Left lobe of liver (tissue), 2 donors: ENCODE results near the gene OPCML. TPM values are rescaled to one million over a fixed set of nuclear protein-coding genes. Genes with fewer than 3 reads are reported as not detected.

Source experiments
- ATAC-seq: fragments of 200-7000 bp; cut with Tn5 transposase; one replicate; pipeline ENCODE4 v1.9.1; 2020; ENCODE audit warnings: mild to moderate bottlenecking, moderate library complexity
- DNase-seq: peaks from one replicate; pipeline ENCODE4 v3.0.0-alpha.2; 2020; ENCODE audit warnings: low spot score
- total RNA-seq: library from RNA; stranded (reverse); gene quantifications from one replicate; pipeline ENCODE4 v1.2.1, GENCODE V29; 2021
- donor health status: DM: no; HTN: no; CAD: no; lungs with moderate emphysema.
- donor health status: DM: no; HTN: yes; CAD: no.

Gene OPCML
- total RNA-seq, 1 donor from 2014 or later: 0.05 TPM

DNA sequence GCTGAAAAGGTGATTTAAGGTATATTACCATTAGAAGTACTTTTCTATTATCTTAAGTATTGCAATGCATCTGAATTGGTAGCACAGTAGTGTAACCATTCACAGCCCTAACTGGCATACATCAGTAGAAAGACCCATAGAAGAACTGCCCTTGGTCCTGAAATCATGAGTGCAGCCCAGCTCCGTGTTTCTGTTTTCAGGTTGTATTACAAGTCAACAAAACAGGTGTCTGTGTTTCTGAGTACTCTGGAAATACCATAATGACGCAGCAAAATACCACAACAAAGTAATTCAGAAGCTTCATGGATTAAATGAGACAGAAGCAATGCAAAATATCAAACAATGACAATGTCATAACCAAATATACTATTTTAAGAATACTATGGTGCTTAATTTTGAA, 226.3 kb downstream of the OPCML start:
- DNase-seq (no peak), ATAC-seq (no peak)

DNA sequence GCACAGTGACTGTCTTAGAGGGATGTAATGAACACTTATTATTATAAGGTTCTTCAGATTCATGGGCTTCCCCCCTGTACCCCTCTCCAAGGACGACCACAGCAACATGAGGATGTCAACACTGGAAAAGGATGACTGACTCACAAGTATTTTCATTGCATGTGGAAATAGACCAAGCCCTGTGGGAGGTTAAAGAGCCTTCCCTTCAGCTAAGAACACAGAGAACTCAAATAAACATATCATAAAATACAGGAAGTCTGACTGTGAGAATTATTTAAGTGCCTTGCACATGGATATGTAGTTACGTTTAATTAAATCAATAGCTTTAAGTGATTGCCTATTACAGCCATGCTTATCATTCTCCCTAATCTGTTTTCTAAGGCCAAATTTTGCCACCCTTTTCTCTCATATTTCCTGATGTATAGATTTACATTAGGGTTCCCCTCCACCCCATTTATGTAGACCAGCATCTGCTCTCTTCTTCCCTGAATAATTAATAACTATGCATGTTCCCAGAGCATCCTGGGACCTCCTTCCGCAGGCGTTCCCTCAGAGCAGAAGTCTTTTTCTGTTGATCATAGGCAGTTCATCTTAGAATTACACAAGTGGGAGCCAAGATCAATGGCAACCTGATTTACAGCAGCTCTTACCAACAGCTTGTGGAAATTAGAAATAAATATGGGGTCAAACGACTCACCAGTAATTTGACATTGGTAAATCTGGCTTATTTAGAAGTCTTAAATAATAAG, 226.9 kb downstream of the OPCML start:
- no peak for DNase-seq
- no peak for ATAC-seq

DNA sequence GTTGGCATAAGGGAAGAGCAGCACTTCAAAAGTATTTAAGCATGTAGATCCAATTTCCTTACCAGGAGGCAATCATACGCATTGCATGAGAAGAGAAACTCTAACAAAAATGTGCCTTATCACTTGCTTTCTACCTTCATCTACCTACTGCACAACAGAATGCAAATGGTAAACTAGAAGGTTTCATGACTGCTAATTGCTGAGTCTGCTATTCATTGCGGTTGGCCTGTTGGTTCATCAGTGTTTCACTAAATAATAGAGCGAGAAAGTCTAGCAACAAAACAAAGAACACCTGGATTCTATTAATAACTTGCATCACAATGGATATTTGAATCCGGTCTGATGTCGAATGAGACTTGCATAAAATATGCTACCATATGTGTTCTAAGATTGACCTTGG, 229.0 kb downstream of the OPCML start:
- ATAC-seq: no peak
- DNase-seq: no peak

DNA sequence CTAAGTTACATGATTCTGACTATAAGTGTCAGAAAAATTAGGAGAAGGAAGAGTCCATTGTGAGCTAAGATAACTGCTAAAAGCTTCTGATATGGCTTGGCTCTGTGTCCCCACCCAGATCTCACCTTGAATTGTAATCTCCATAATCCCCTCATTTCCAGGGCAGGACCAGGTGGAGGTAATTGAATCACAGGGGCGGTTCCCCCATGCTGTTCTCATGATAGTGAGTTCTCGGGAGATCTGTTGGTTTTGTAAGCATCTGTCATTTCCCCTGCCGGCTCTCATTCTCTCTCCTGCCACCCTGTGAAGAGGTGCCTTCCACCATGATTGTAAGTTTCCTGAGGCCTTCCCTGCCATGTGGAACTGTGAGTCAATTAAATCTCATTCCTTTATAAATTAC, 230.2 kb downstream of the OPCML start:
- no peak for ATAC-seq
- no peak for DNase-seq

DNA sequence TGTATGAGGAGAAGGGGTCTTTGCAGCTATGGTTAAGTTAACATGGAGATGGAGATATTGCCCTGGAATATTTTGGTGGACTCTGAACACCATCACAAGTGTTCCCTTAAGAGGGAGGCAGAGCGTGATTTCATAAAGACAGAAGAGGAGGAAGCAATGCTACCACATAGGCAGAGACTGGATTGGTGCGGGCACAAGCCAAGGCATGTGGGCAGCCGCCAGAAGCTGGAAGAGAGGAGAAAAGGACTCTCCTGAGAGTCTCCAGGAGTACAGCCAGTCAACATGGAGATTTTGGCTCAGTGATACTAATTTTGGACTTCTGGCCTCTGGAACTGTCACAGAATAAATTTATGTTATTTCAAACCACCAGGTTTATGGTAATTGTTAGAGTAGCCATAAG, 231.6 kb downstream of the OPCML start:
- no peak for ATAC-seq

DNA sequence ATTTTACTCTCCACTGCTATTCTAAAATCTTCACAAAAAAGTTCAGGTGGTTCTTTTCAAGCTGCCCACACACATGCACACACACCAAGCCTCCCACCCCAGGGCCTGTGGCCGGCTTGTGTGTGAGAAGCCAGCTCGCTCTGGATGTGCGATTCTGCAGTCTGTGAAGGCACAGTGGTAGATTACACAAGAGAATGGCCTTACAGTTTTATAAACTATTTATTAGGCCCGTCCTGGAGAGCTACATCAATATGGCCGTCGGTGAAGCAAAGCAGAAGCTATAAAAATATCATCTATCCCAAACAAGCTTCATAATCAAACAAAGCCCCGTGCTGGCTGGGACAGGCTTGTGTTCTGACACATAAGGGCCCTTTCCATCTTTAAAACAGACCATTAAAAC, 240.5 kb downstream of the OPCML start:
- DNase-seq: no peak
- ATAC-seq: no peak

More for the DNA sequence above, 231.6 kb downstream of the OPCML start:
- DNase-seq: no peak

DNA sequence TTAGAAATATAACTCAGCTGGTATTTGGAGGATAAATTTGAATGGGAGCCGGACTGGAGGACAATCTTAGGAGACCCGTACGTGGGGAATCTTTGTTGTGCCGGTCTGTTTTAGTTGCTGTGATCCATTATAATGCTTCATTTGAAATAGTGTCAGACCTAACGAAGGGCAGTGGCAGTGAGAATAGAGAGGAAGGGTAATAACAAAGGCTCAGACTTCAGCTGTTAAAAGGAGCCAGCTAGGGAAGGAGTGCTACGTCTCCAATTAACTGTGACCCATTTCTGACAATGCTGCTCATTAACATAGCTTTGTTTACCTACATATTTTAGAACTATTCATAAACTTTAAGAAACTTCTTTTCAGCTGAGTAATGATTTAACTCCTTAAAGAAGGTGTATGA, 246.9 kb downstream of the OPCML start:
- DNase-seq (no peak), ATAC-seq (no peak)

DNA sequence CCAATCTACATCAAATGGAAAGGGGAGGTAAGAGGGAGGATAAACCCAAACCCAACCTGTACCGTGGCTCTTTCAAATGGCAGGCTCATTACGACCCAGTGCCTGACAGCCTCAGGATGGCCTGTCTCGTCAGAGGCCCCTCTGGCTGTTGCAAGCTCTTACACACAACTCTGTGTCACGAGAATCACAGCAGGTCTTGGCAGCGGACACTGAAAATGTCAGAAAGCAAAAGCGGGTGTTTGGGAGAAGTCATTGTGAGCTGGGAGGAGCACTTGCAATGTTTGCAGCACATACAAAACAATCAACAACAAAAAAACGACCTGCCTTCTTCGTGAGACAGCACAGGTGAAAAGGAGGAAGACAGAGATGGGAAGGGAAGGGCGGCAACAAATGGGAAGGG, 248.1 kb downstream of the OPCML start:
- ATAC-seq: no peak
- no peak for DNase-seq

DNA sequence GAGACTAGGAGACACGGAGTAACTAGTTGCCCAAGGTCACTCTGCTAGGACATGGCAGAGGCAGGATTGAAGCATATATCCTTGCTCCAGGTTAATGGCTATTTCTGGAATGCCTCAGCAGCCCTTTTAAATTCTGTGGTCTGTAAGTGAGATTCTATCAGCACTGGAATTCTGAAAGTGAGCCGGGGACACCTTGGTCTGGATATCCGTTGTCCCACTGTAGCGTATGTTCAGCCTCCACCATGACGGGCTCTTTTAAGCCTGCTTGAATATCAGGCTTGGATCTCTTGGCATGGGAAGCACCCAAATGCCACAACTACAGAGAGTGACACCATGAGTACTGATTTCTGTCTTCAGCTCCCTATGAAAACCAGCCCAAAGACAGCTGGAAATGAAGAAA, 254.4 kb downstream of the OPCML start:
- DNase-seq: no peak
- ATAC-seq: no peak

DNA sequence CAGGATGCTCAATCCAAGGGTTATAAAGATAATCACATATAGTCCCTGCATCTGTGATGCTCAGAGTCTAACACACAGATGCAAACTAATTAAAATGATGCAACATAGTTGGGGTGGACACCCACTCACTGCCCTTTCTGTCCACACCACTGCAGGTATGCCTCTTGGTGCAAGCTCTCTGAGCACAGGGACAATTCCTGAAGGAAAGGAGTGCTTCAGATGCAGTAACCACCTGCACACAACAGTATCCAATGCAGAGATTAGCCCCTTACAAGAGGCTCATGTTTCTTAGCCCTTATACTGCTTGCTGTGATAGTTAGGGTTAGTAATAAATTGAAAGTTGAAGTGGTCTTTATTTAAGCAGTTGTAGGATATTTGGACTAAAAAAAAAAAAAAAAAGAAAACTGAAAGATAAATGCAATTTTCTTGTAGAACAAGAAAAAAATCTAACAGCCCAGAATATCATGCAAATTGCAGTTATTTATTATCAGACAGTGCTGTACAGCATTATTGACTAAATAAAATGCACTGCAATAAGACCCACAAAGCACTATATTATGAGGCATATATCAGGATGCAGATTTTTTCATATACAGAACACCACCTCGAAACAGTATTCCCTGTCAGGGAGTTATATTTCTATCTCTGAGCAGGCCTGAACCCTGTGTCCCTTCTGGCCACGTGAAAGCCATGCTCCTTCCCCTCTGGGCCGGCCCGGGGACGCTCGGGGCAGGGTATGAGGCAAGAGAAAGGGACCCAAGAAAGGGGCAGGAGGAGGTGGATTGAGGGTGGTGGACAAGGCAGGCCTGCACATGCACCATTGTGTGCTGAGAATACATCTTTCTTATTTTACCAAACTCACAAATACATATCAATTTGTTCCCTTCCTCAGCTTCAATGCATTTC, 260.2 kb downstream of the OPCML start:
- DNase-seq: no peak
- no peak for ATAC-seq

DNA sequence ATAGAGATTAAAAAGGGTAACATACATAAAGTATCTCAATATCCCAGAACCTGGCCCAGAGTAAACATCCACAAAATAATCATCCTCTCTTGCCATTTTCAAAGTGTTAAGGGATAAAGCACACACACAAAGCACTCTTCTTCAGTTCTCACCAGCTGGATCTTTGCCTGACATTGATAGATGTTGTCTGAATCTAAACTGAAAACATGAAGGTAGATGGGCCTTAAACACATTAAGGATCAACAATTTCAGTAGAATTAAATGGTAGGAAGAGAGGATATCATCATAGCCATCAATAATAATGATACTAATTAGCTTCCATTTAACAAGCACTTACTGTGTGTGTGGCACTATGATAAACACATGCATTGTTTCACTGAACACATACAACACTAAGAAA, 261.1 kb downstream of the OPCML start:
- DNase-seq (no peak), ATAC-seq (no peak)

DNA sequence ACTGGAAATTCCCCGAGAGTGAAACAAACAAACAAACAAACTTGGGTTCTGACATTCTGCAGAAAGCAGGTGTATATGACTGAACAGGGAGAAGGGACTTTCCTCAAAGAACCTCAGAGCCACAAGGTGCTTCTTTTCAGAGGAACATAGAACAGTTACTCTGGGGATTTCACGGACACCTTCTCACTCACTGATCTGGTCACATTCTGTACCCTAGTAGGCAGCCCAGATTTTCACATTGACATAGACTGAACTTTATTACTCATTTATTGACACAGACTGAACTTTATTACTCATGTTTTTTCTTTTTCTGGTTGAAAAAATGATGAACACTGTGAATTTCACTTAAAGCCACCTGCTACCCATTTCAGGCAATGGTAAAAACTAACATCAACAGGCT, 263.0 kb downstream of the OPCML start:
- ATAC-seq: no peak
- DNase-seq: no peak

DNA sequence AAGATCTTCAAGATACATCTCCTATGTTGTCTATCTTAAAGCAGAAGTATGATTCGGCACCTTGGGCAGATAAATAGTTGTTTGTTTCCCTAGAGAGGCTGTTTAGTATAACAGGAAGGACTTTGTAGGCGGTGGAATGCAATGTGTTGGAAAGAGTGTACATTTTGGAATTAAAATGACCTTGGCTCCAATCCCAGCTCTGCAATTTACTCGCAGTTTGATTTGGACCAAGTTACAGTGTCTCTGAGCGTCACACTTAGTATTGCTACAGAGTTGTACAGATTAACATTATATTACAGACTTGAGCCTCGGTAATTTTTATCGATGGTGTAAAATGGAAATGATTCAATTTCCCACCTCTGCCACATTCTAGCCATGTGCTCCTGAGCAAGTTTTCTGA, 265.3 kb downstream of the OPCML start:
- ATAC-seq: no peak
- no peak for DNase-seq

DNA sequence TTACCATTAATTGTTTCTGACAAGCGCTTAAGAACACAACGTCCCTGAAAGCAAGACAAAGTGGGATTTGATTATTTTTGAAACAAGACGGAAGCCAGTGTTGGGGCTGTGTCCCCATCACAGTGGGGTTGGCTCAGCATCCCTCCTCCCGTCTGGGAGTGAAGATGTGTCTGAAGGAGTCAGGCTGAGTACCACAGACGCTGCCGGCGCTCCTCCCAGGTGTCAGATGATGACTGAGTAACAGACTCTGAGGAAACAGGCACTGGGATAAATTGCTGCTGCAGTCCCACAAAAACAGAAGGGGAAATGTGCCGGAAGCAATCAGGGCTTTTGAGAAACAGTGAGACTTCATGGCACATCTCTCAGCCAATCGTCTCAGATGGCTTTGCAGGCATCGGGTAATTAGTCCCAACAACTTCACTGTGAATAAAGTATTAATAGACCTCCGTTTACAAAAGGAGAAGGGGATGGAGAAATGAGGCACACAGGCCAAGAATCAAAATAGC, 266.7 kb downstream of the OPCML start:
- ATAC-seq: no peak
- no peak for DNase-seq

DNA sequence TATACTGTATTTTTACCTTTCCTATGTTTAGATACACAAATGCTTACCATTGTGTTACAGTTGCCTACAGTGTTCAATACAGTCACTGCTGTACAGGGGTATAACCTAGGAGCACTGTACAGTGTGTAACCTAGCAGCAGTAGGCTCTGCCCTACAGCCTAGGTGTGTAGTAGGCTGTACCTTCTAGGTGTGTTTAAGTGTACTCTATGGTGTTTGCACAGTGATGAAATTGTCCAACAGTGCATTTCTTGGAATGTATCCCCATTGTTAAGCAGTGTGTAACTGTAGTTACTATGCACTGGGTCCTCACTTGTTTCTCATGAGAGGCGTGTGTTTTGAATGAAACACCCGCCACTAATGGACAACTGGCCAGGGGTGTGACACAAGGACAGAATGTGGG, 269.0 kb downstream of the OPCML start:
- ATAC-seq: no peak

DNA sequence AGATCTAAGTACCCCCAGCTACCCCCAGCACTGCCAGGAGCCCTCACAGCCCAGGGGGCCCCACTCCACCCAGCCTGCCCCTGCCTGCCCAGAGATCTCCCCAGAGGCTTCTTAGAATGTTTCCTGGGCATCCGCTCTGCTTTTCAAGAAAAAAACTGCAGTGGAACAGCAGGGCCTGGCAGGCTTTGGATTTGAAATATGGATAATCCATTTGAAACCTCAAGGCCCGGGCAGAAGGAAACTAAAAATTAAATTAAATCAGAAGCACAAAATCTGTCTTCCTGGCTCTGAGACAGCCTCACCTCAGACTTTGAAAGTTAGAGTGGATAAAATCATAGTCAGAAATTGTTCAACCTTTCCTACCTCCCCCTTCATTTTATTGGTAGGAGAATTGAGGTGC, 273.6 kb downstream of the OPCML start:
- no peak for ATAC-seq
- no peak for DNase-seq

More for the DNA sequence above, 269.0 kb downstream of the OPCML start:
- DNase-seq: no peak

DNA sequence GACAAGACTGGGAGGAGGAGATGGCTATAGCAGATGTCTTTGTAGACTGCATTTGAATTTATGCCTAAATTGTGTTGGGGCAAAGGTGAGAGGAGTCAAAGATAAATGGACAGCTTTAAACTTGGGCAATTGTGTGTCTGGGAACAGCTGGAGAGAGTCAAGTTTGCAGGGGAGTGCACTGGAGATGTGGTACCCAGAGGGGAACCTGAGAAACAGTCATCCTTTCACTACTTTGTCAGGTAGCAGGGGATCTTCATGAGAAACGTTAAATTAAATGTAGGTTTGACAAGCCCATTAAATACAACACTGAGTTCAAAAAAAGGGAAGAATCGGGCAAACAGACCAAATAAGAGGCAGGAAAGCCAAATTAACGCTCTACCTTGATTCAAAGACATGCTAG, 277.7 kb downstream of the OPCML start:
- DNase-seq (no peak), ATAC-seq (no peak)

DNA sequence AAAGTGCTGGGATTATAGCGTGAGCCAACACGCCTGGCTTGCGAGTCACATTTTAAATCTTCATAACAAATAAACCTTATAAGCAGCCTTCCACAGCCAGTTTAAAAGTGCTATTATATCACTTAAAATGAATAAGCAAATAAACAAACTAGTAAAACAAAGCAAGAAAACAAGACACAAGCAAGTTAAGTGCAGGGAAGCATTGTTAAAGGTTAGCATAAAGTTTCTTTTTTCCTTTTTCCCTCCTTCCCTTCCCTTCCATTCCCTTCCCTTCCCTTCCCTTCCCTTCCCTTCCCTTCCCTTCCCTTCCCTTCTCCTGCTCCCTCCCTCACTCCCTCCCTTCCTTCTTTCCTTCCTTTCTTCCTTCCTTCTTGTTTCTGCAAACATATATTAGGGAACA, 278.7 kb downstream of the OPCML start:
- ATAC-seq: no peak
- DNase-seq: no peak

DNA sequence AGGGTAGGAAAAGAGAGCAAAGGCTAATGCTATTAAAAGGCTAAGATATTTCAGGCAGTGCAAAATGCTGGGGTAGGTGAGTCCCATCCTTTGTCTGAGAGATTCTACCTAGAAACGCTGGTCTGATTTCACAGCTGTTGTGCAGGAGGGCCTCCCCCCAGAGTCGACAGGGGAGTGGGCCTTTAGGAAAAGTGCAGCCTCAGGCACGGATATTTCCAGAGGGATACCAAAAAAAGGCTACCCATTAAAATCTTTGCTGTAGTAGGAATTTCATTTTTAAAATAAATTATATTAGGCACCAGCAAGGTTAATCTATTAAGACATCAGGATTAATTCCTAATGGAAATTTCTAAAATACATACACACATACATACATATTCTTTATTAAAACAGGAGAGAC, 280.5 kb downstream of the OPCML start:
- no peak for ATAC-seq
- no peak for DNase-seq

DNA sequence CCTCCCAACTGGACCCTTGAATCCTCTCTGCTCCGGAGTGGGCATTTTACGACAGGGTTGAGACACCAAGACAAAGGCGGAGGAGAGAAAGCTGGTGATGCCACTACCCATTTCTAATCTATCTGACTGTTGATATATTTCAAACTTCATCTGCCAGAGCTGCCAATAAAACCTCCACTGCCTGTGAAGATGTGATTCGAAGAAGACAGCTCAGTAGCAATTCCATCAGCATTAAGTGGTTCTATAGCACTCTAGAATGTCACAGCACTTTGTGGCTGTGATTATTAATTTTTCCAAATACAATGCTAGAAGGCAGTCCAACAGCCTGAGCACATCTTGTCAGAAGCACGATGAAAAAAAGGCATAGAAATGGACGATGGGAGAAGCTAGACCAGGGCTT, 282.8 kb downstream of the OPCML start:
- ATAC-seq: no peak
- no peak for DNase-seq

DNA sequence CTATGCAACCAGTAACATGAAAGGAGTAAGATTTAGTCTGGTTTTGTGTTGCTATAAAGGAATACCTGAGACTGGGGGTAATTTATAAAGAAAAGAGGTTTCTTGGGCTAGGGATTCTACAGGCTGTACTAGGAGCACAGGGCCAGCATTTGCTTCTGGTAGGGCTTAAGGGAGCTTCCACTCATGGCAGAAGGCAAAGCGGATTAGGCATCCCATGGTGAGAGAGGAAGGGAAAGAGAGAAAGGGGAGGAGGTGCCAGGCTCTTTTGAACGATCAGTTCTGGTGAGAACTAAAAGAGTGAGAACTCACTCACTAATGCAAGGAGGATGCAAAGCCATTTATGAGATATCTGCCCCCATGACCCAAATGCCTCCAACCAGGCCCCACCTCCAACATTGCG, 283.2 kb downstream of the OPCML start:
- DNase-seq: no peak
- no peak for ATAC-seq

DNA sequence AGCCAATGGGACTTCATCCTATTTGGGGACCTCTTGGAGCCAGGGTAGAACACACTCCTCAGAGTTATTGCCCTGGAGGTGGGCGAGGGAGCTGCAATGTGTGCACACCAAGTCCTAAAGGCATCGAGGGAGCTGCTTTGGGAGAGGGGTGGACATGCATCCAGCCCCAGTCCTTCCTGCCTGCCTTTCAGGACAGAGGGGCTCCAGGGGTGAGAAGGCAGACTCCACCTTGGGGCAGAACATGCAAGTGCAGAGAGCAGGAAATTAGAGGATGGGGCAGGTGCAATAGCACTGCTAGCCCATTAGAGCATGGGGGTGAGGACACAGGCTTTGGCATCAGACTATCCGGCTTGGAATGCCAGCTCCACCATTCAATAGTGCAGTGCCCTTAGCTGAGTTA, 288.5 kb downstream of the OPCML start:
- ATAC-seq (no peak), DNase-seq (no peak)
